Activated naive CD8-positive, alpha-beta T cell treated with anti-CD3 and anti-CD28 coated beads for 36 hours (primary cell): ENCODE data around the gene TIMM50. TPM values are rescaled to one million over a fixed set of nuclear protein-coding genes. Genes with fewer than 3 reads are reported as not detected.

ENCODE experiments used
- DNase-seq: peaks from one replicate; pipeline ENCODE4 v3.0.0; 2021
- H3K27ac Mint-ChIP-seq: one replicate; pipeline ENCODE4 v1.8.0; 2022; ENCODE audit warnings: mild to moderate bottlenecking, moderate library complexity, mixed read lengths
- H3K27me3 Mint-ChIP-seq: one replicate; pipeline ENCODE4 v1.8.0; 2022; ENCODE audit warnings: mild to moderate bottlenecking, mixed read lengths
- H3K36me3 Mint-ChIP-seq: one replicate; pipeline ENCODE4 v1.8.0; 2021; ENCODE audit warnings: mild to moderate bottlenecking, mixed read lengths
- H3K4me1 Mint-ChIP-seq: one replicate; pipeline ENCODE4 v1.8.0; 2021; ENCODE audit warnings: mixed read lengths
- H3K4me3 Mint-ChIP-seq: one replicate; pipeline ENCODE4 v1.8.0; 2022; ENCODE audit warnings: mild to moderate bottlenecking, moderate library complexity, mixed read lengths
- H3K9me3 Mint-ChIP-seq: one replicate; pipeline ENCODE4 v1.8.0; 2022; ENCODE audit warnings: mixed read lengths
- total RNA-seq, 2 experiments: library from RNA; stranded (reverse); gene quantifications; one replicate each; pipeline ENCODE4 v1.2.3, GENCODE V29; 2021

TIMM50 gene
- 100 to 1,000 TPM; 133 to 137 TPM for total RNA-seq

DNA sequence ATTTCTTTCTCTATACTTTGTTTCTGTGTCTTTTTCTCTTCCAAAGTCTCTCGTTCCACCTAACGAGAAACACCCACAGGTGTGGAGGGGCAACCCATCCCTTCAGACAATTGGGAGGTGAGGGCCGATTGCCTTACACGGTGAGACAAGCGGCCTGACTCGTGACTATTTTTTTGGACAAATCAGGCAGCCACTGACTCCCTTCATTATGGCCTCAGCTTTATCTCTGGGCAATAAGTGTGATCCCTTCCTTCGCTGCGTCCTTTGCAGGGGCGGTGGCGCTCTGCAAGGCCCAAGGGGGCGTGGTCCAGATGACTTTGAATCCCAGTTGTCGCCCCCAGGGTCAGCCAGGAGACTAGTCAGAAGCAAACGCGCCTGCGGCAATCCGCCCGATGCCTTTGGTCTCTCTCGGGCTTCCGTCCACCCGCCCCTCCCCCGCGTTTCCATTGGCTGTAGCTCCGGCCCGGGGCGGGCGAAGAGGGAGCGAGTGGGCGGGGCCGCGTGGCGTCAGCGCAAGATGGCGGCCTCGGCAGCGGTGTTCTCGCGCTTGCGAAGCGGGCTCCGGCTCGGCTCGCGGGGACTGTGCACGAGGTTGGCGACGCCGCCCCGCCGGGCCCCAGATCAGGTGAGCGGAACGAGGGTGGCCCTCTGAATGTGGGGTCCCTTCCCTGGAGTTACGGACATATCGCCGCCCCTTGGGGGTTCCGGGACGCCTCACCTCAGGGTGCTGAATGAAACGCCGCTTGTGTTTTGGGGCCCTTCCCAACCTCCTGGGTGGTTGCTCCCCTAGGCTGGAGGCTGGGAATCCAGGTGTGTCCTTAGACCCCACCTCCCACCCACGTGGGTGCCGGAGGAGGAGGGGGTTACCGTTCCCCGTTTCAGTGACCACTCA lies at the start of gene TIMM50:
Gene TIMM50, plus strand, starts transcription at position 502 of the 892 bp plus-strand sequence. Its CDS starts 16 bp downstream, at position 518.
- DNase-seq: peak; percentile 99
- H3K4me1 Mint-ChIP-seq: peaks cover 23% of the 10 kb centered on the region
- no peaks in the 10 kb centered on the region for H3K27me3 Mint-ChIP-seq
- peak within 1 kb of the TSS; percentile 92 for H3K27ac Mint-ChIP-seq
- peaks cover 22% of the 10 kb centered on the region for H3K36me3 Mint-ChIP-seq
- no peaks in the 10 kb centered on the region for H3K9me3 Mint-ChIP-seq
- peak within 1 kb of the TSS; percentile 97 for H3K4me3 Mint-ChIP-seq

DNA sequence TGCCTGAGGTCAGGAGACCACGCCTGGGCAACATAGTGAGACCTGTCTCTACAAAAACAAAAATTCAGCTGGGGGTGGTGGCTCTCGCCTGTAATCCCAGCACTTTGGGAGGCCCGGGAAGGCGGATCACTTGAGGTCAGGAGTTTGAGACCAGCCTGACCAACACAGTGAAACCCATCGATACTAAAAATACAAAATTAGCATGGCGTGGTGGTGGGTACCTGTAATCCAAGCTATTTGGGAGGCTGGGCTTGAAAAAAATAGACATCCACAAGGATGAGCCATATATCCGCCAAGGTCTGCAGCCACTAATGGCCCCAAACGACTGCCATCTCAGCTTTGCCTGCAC lies 48.0 kb upstream of the TIMM50 start:
- Mint-ChIP-seq H3K9me3 (no peaks in the 10 kb centered on the region), H3K27me3 (peaks cover 9% of the 10 kb centered on the region), H3K4me1 (peaks cover 40% of the 10 kb centered on the region), H3K4me3 (peak overlapping the region; percentile 100), H3K36me3 (peaks cover 36% of the 10 kb centered on the region), H3K27ac (peak overlapping the region; percentile 100)
- DNase-seq: no peak

DNA sequence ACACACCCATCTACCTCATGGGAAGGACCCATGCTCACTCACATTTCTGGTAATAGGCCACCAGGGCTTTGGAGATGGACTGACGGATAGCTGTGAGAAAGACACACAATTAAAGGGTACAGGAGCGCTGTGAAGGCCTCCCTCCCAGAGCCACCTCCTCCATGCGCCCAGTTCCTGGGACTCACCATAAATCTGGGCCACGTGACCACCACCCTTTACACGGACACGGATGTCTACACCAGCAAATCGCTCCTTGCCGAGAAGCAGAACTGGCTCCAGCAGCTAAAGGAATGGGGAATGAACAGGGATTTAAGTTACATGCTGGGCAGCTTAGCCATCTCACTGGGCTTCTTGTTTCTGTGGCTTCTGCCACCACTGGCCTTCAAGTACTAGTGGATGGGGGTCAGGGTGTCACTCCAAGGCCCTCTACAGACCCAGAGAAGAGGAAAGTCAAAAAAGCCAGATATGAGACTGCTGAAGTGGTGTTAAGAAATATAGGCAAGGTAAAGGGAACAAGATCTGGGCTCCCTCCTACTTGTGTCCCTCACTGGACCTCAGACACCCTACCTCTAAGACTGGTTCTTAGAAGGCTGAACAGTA lies 47.1 kb upstream of the TIMM50 start:
- Mint-ChIP-seq H3K4me3 (peak overlapping the region; percentile 100), H3K27me3 (peaks cover 9% of the 10 kb centered on the region), H3K27ac (peak overlapping the region; percentile 100), H3K4me1 (peaks cover 40% of the 10 kb centered on the region), H3K36me3 (peaks cover 36% of the 10 kb centered on the region), H3K9me3 (no peaks in the 10 kb centered on the region)
- no peak for DNase-seq

DNA sequence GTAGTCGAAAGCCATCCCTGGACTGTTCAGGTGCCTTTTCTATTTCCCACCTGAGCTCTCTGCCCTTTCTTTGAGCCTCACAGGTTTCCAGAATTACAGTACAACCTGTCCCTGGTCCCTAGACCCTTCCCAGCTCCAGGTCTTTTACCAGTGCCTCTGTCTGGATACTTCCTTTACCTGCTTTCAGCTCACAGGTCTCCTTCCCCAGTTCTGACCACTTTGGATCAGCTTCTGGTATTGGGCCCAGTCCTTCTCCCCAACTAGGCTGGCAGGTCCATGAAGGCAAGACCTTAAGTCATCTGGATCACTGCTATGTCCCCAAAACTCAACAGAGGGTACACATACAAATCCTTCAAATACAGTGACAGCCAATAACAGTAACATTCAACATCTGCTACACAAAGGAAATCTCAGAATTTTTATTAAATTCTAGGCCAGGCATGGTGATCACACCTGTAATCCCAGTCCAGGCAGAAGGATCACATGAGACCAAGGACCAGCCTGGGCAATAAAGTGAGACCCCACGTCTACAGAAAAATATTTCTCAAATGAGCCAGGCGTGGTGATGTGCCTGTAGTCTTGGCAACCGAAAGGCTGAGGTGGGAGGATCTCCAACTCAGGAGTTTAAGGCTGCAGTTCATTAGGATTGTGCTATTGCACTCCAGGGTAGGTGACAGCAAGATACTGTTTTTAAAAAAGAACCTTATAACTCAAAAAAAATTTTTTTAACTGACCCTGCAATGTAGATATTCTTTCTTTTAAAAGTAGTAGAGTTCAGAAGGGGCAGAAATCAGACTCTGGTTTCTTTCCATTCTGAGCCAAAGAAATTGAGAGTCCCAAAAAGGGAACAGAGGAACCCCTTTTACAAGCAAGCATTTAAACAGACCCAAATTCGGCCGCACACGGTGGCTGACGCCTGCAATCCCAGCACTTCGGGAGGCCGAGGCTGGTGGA lies 46.2 kb upstream of the TIMM50 start:
- H3K27me3 Mint-ChIP-seq: peaks cover 9% of the 10 kb centered on the region
- peaks cover 36% of the 10 kb centered on the region for H3K36me3 Mint-ChIP-seq
- peak overlapping the region; percentile 100 for H3K4me3 Mint-ChIP-seq

DNA sequence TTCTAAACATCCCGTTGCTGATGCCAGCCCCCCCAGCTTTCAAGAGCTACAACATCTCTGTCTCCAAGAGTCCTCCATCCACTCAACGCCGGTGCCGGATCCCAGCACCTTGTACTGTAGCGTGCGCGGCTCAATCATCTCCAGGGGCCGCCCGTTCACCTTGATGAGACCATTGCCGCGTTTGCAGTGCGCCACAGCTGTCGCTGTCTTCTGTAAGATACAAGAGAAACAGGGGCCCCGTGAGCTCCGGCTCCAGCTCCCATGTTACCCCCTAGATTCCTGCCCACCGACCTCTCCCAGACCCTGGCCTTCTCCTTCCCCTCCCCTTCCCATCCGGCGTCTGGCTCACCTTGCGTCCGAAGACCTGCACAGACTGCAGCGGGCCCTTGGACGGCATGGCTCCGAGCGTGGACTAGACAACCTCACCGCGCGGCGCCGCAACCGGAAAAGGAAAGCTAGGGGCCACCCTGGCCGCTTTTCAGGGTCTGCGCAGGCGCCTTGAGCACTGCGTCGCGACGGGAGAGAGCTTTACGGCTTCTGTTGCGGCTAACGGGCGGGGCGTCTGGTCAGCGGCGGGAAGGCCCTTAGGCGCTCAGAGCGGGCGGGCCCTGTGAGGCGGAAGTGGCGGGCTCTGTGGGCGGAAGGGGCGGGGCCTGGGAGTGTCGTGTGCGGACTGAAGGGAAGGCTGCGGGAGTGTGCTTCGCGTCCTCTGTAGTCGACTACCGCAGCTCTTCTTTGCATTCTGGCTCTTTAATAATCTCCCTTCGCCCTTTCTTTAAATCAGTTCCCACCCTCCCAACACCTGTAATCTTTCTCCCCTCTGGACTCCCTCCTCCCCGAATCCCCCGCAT lies 44.9 kb upstream of the TIMM50 start, which contains the start of gene RPS16:
Gene RPS16, minus strand, starts transcription at position 451 of the 851 bp plus-strand sequence. Its CDS starts 54 bp downstream, at position 397.
- peaks cover 9% of the 10 kb centered on the region for H3K27me3 Mint-ChIP-seq
- peak within 1 kb of the TSS; percentile 100 for H3K27ac Mint-ChIP-seq
- no peaks in the 10 kb centered on the region for H3K9me3 Mint-ChIP-seq
- peaks cover 44% of the 10 kb centered on the region for H3K4me1 Mint-ChIP-seq
- peaks cover 36% of the 10 kb centered on the region for H3K36me3 Mint-ChIP-seq
- peak within 1 kb of the TSS; percentile 100 for H3K4me3 Mint-ChIP-seq
- peak; percentile 99 for DNase-seq

More for the DNA sequence above, 46.2 kb upstream of the TIMM50 start:
- Mint-ChIP-seq H3K4me1 (peaks cover 40% of the 10 kb centered on the region), H3K9me3 (no peaks in the 10 kb centered on the region), H3K27ac (peak overlapping the region; percentile 100)
- DNase-seq: no peak

DNA sequence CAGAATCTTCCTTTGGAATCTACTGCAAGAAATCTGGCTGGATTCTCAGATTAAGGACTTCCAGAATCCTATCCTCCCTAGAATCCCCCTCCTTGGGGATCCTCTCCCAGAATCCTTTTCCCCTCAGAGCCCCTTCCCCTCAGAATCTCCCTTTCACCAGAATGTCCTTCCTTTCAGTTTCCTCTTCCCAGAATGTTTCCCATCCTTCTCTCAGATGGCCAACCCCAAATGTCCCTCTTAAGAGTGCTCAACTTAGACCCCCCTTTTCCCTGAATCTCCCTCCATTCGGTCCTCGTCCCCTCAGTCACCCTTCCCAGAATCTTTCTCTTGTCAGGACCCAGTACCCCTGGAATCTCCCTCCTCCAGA lies 44.3 kb upstream of the TIMM50 start:
- Mint-ChIP-seq H3K4me1 (peaks cover 39% of the 10 kb centered on the region), H3K27ac (peak overlapping the region; percentile 100), H3K36me3 (peaks cover 36% of the 10 kb centered on the region), H3K27me3 (peaks cover 9% of the 10 kb centered on the region), H3K4me3 (peak overlapping the region; percentile 100), H3K9me3 (no peaks in the 10 kb centered on the region)
- no peak for DNase-seq

DNA sequence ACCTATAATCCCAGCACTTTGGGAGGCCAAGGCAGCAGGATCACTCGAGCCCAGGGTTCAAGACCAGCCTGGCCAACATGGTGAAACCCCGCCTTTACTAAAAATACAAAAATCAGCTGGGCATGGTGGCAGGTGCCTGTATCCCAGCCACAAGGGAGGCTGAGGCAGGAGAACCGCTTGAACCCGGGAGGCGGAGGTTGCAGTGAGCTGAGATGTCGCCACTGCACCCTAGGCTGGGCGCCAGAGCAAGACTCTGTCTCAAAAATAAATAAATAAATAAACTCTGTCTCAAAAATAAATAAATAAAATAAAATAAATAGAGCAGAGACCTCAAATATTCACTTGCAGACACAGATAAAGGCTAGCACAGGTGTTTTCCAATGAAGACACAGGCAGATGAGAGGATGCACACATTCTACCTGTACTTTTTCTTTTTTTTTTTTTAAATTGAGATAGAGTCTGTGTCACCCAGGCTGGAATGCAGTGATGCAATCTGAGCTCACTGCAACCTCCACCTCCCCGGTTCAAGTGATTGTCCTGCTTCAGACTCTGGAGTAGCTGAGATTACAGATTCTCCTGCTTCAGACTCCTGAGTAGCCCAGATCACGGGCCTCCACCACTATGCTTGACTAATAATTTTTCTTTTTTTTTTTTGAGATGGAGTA lies 42.2 kb upstream of the TIMM50 start:
- no peak overlapping the region for H3K4me3 Mint-ChIP-seq

DNA sequence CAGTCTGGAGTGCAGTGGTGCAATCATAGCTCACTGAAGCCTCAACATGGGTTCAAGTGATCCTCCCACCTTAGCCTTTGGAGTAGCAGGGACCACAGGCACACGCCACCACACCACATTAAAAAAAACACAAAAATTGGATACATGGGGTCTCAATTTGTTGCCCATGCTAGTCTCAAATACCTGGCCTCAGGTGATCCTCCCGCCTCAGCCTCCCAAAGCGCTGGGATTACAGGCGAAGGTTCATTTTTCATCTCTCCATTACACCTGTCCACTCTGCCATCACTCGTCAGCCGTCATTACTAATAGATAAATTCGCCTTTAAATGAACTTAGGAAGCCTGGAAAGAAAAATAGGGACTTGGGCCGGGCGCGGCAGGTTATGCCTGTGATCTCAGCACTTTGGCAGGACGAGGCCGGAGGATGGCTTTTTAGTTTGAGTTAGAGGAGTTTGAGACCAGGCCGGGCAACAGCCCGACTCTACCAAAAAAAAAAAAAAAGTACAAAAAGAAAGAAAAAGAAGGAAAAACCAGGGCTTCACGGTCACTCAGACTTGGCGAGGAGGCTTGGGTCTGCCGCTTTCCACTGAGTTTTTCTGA lies 35.9 kb upstream of the TIMM50 start:
- H3K27ac Mint-ChIP-seq: peak overlapping the region; percentile 100
- H3K9me3 Mint-ChIP-seq: no peaks in the 10 kb centered on the region
- peaks cover 42% of the 10 kb centered on the region for H3K4me1 Mint-ChIP-seq
- DNase-seq: no peak
- H3K4me3 Mint-ChIP-seq: peak overlapping the region; percentile 99
- no peaks in the 10 kb centered on the region for H3K27me3 Mint-ChIP-seq
- peaks cover 51% of the 10 kb centered on the region for H3K36me3 Mint-ChIP-seq

More for the DNA sequence above, 42.2 kb upstream of the TIMM50 start:
- no peaks in the 10 kb centered on the region for H3K9me3 Mint-ChIP-seq
- DNase-seq: no peak
- H3K27me3 Mint-ChIP-seq: peaks cover 9% of the 10 kb centered on the region
- H3K27ac Mint-ChIP-seq: no peak overlapping the region
- peaks cover 24% of the 10 kb centered on the region for H3K36me3 Mint-ChIP-seq
- H3K4me1 Mint-ChIP-seq: peaks cover 28% of the 10 kb centered on the region

DNA sequence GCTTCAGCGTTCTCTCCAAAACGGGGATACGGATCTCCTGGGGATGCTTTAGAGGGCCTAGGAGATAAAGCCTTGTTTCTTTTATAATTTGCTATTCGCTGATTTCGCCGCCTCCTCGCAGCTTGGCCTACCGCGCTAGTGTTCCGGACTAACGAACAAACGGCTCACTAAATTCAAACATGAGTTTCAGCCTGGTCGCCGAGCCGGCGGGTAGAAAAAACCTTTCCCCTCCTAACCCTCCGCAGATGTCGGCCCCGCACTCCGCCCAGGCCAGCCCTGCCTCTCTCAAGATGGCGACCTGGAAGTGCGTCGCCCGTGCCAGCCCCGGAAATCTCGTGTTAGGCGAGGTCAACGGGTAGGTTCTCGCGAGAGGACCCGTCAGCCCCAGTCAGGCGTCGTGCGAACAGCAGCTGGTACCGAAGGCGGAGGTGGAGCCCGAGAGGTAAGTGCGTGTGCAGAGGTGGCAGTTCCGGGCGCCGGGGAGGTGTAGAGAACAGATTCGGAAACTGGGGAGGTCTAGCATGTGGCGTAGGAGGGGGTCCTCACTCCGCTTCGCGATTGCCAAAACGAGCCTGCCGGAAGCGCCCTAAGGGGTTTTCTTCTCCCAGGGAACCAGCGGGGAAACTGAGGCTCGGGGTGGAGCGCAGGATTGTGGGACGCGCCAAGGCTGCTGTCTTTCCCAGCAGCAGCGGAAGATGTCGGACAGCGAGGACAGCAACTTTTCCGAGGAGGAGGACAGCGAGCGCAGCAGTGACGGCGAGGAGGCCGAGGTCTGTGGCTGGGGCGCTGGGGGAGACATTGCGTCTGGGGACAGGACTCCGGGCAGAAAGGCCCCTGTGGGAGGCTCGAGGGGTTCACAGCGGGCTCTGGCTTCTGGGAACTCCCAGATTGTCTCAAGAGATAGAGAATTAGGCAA lies 35.2 kb upstream of the TIMM50 start, which contains the start of gene SUPT5H:
Gene SUPT5H, plus strand, starts transcription at position 387 of the 916 bp plus-strand sequence. Its CDS starts 309 bp downstream, at position 696.
- Mint-ChIP-seq H3K4me1 (peaks cover 42% of the 10 kb centered on the region), H3K36me3 (peaks cover 52% of the 10 kb centered on the region), H3K9me3 (no peaks in the 10 kb centered on the region), H3K27me3 (no peaks in the 10 kb centered on the region), H3K27ac (peak within 1 kb of the TSS; percentile 100), H3K4me3 (peak within 1 kb of the TSS; percentile 99)
- DNase-seq: peak; percentile 98

DNA sequence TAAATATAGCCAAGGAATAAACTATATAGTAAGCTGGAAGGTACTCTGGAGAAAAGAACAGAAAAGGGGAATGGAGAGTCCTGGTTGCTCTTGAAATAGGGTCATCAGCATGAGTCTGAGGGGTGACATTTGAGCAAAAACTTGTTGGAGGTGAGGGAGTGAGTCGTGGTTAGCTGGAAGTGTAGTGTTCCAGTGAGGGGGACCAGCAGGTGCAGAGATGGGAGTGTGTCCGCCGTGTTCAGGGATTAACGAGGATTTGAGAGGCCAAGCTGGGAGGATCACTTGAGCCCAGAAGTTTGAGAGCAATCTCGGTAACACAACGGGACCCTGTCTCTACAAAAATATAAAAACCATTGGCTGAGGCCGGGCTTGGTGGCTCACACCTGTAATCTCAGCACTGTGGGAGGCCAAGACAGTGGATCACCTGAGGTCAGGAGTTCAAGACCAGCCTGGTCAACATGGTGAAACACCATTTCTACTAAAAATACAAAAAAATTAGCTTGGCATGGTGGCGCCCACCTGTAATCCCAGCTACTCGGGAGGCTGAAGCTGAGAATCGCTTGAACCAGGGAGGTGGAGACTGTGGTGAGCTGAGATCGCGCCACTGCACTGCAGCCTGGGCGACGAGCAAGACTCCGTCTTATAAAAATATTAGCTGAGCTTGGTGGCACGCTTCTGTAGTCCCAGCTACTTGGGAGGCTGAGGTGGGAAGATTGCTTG lies 34.1 kb upstream of the TIMM50 start:
- DNase-seq: no peak
- peak overlapping the region; percentile 99 for H3K4me3 Mint-ChIP-seq
- peaks cover 57% of the 10 kb centered on the region for H3K36me3 Mint-ChIP-seq
- no peaks in the 10 kb centered on the region for H3K9me3 Mint-ChIP-seq
- no peaks in the 10 kb centered on the region for H3K27me3 Mint-ChIP-seq
- H3K4me1 Mint-ChIP-seq: peaks cover 43% of the 10 kb centered on the region
- peak overlapping the region; percentile 100 for H3K27ac Mint-ChIP-seq

DNA sequence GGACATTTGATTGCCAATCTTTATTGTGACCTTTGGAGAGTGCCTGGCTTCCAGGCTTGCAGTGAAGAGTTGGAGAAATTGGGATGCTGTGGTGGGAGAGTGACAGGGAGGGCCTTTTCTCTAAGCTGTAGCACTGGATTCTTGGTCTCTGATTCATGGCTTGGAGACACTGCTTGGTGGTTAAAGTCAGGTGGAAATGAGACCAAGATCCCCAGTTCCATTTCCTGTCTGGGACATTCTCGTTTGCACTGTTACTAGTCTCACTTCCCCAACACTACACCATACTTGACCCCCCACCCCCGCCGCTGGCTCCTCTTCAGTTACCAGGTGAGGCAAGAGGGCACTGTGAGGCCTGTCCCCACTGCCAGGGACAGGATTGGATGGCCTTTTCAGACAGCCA lies 32.4 kb upstream of the TIMM50 start:
- peak; percentile 52 for DNase-seq
- Mint-ChIP-seq H3K4me1 (peaks cover 57% of the 10 kb centered on the region), H3K27me3 (no peaks in the 10 kb centered on the region), H3K4me3 (peak overlapping the region; percentile 99), H3K9me3 (no peaks in the 10 kb centered on the region), H3K36me3 (peaks cover 73% of the 10 kb centered on the region), H3K27ac (peak overlapping the region; percentile 100)
